ENCODE data around the gene GSTP1.

DNA sequence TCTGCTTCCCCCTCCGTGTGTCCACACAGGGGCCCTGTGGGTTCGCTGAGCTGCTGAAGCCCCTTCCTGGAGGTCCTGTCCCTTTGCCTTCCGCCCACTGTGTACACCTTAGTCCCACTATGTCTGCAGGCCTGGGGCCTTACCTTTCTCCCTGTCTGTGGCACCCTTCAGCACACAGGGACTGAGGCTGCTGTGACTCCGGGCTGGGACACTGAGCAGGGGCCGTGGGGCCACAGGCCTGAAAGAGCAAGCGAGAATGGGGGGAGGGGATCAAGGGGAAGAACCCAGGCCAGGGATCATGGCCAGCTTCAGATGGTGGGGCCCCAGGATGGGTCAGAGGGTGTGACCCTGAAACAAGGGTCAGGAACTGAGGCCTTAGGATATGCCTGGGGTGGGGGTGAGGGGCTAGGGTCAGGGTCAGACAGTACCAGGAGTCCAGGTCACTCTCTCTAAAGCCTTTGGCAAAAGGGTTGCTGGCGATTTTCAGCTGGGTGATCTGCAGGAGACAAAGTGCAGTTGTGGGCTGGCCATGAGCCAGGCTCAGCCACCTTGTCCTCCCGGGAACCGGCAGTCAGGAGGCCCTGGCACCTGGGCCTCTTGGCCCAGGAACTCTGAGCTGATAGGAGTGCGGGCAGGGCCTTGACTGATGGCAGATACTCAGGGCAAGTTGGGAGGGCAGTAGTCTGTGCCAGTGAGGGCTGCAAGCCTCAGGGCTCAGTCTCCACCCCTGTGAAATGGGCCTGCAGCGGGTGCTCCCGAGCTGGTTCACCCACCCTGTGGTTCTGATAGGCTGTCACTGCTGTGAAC is 48.8 kb downstream of the GSTP1 start:
- TF ChIP-seq POLR2A (IDR thresholded peaks at IDR 0.05; ENCODE audit: low read length) (no peak), GATA1 (IDR thresholded peaks at IDR 0.05; ENCODE audit: low read depth, low read length) (no peak)

All from erythroblast (primary cell).